Central memory CD8-positive, alpha-beta T cell (primary cell): ENCODE data around the gene BLOC1S2.
"Not testable (repeated sequence)": the region's sequence is repeated elsewhere in the genome, so short reads cannot be mapped to it uniquely, and the experiment has no call there.

Experiments
- ATAC-seq: fragments of 150-1000 bp; cut with Tn5 transposase; replicated peaks from 2 replicates; pipeline ENCODE4 v1.10.0; 2022; ENCODE audit warnings: mild to moderate bottlenecking, moderate FRiP score, moderate number of reproducible peaks; ENCODE audit not compliant: poor library complexity, severe bottlenecking; ENCODE audit errors: extremely low read depth
- DNase-seq, 2 donors: peaks; one replicate each; pipeline ENCODE4 v3.0.0; 2021; ENCODE audit warnings: low spot score in 2 of 2
- H3K27ac Mint-ChIP-seq: one replicate; pipeline ENCODE4 v1.8.0; 2022; ENCODE audit warnings: low read depth, mild to moderate bottlenecking, moderate library complexity, mixed read lengths
- H3K27me3 Mint-ChIP-seq: one replicate; pipeline ENCODE4 v1.8.0; 2022; ENCODE audit warnings: mixed read lengths
- H3K36me3 Mint-ChIP-seq: one replicate; pipeline ENCODE4 v1.8.0; 2022; ENCODE audit warnings: mild to moderate bottlenecking, moderate library complexity, mixed read lengths; ENCODE audit not compliant: insufficient read depth
- H3K4me1 Mint-ChIP-seq: one replicate; pipeline ENCODE4 v1.8.0; 2022; ENCODE audit warnings: mixed read lengths
- H3K4me3 Mint-ChIP-seq: one replicate; pipeline ENCODE4 v1.8.0; 2022; ENCODE audit warnings: mild to moderate bottlenecking, moderate library complexity, mixed read lengths
- H3K9me3 Mint-ChIP-seq: one replicate; pipeline ENCODE4 v1.8.0; 2022; ENCODE audit warnings: mixed read lengths

The BLOC1S2 gene

DNA sequence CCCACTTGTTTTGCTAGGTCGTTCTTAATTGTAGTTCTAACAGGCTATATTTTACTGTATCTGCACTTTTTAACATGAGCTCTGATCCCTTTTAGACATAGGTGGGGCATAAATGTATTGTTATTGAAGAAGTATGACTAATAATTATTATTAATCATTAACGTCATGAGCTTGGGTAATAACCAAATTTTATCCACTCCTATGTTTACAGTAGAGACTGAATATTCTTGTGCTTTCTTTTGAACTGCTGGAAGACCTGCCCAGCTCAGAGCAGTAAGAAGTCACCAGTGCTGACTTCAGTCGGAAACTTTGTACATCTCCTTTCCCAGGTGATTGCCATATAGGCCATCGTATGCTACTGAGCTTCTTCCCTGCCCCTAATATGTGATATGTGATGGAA is 24.8 kb upstream of the BLOC1S2 start:
- DNase-seq (no peak), ATAC-seq (no peak)
- no peaks in the 10 kb centered on the region for H3K9me3 Mint-ChIP-seq
- peaks cover 82% of the 10 kb centered on the region for H3K27me3 Mint-ChIP-seq
- no peak overlapping the region for H3K27ac Mint-ChIP-seq
- H3K4me3 Mint-ChIP-seq = no peak overlapping the region
- peaks cover 2% of the 10 kb centered on the region for H3K36me3 Mint-ChIP-seq
- H3K4me1 Mint-ChIP-seq = no peaks in the 10 kb centered on the region

DNA sequence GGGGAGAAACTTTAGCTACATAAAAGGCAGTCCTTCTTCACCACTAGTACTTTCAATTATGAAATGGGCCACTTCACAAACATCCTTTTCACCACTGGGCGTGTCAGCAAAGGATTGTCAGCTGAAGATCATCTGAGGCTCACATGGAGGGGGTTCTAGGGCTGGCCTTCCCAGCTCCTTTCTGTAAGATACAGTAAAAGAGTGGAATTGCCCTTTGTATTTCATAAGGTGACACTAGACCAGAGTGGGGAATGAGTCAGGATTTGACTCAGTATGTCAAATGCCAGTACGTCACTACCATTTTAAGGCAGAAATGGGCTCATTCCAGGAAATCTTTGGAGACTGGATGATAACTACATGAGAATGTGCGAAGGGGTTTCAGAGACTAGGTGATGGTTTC is 21.2 kb upstream of the BLOC1S2 start:
- no peak for DNase-seq
- Mint-ChIP-seq H3K36me3 (peaks cover 2% of the 10 kb centered on the region), H3K4me3 (no peak overlapping the region), H3K9me3 (no peaks in the 10 kb centered on the region), H3K27me3 (peaks cover 85% of the 10 kb centered on the region), H3K27ac (no peak overlapping the region), H3K4me1 (no peaks in the 10 kb centered on the region)
- ATAC-seq = no peak

DNA sequence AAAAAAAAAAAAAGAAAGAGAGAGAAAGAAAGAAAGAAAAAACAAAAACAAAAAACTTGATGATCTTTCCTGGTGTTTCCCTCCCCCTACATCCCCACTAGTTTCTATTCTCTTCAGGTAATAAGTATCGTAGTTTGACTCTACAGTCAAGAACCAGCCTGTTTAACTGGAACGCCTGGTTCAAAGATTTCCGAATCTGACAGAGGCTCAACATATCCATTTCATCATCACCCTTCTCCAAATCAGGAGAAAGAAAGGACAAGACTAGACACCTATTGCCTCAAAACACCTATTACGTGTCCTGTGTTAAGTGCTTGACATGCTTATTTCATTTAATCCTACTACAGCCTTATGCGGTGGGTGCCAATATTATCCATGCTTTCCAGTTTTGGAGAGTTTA is 20.4 kb upstream of the BLOC1S2 start:
- Mint-ChIP-seq H3K27me3 (peaks cover 85% of the 10 kb centered on the region), H3K9me3 (no peaks in the 10 kb centered on the region), H3K36me3 (peaks cover 2% of the 10 kb centered on the region), H3K4me1 (no peaks in the 10 kb centered on the region), H3K27ac (no peak overlapping the region), H3K4me3 (no peak overlapping the region)
- ATAC-seq (no peak), DNase-seq (no peak)

DNA sequence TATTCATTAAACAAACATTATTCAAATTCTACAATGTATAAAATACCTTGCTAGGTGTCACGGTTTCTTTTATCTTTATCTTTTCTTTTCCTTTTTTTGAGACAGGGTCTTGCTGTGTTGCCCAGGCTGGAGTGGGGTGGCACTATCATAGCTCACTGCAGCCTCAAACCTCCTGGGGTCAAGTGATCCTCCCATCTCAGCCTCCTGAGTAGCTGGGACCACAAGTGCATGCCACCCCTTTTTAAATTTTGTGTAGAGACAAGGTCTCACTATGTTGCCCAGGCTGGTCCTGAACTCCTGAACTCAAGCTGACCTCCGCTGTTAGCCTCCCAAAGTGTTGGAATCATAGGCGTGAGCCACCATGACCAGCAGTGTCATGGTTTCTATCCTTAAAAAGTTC is 17.9 kb upstream of the BLOC1S2 start:
- peaks cover 97% of the 10 kb centered on the region for H3K27me3 Mint-ChIP-seq
- no peaks in the 10 kb centered on the region for H3K4me1 Mint-ChIP-seq
- no peak overlapping the region for H3K27ac Mint-ChIP-seq
- H3K4me3 Mint-ChIP-seq = no peak overlapping the region
- no peak for ATAC-seq
- H3K9me3 Mint-ChIP-seq = no peaks in the 10 kb centered on the region
- no peak for DNase-seq
- peaks cover 2% of the 10 kb centered on the region for H3K36me3 Mint-ChIP-seq

DNA sequence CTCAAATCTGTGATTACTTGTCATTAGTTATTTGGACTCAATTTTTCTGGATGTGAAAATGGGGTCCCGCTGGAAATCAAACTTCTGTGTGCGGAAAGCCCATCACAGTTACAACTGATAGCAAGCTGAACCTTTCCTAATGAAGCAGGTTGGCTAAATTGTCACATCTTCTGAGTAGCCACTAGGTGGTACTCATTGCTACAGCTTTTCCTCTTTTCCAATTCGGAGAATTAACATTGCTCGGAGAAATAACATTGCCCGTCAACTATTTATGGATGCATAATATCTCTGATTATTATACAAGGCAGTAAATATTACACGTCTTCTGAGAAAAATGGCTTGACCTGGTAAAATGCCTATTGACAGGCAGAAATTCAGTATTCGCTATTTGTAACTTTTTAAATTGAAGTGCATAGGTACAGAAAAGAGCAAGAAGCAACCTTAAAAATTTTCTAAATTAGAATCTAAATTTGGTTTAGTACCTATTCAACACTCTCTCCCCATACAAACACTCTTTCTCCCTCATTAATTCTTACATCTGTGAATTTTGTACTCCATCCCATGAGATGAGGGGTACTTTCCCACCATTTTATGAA is 17.3 kb upstream of the BLOC1S2 start:
- peaks cover 2% of the 10 kb centered on the region for H3K36me3 Mint-ChIP-seq
- peaks cover 98% of the 10 kb centered on the region for H3K27me3 Mint-ChIP-seq
- no peak for DNase-seq
- ATAC-seq = no peak
- no peaks in the 10 kb centered on the region for H3K4me1 Mint-ChIP-seq
- H3K27ac Mint-ChIP-seq = no peak overlapping the region
- H3K9me3 Mint-ChIP-seq = no peaks in the 10 kb centered on the region
- no peak overlapping the region for H3K4me3 Mint-ChIP-seq

DNA sequence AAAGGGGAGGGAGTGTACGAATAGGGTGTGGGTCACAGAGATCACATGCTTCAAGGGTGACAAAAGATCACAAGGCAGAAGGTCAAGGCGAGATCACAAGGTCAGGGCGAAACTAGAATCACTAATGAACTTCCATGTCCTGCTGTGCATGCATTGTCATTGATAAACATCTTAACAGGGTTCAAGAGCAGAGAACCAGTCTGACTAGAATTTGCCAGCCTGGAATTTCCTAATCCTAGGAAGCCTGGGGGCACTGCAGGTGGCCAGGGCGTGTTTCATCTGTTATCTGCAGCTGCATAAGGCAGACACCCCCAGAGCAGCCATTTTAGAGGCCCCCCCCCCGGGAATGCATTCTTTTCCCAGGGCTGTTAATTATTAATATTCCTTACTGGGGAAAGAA is 14.6 kb upstream of the BLOC1S2 start:
- ATAC-seq, H3K27ac Mint-ChIP-seq, H3K4me1 Mint-ChIP-seq, DNase-seq, H3K9me3 Mint-ChIP-seq, H3K36me3 Mint-ChIP-seq, H3K4me3 Mint-ChIP-seq: not testable (repeated sequence)
- peaks cover 82% of the 10 kb centered on the region for H3K27me3 Mint-ChIP-seq

DNA sequence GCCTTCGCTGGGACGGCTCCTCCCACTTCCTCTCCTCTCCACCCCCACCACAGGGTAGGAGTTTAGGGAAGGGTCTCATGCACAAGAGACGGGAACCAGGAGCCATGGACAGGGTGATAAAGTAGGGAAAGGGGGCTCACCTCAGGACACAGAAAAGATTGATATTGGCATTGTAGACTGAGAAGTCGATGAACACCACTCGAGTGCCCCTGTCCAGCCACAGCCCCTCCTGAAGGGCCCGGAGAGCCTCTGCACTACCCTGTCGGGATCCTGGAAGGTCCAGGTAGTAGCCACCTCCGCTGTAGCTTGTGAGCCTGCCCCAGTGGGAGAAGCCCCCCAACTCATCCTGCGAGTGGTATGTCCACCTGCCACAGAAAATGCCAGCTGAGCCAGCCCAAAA is 10.8 kb upstream of the BLOC1S2 start:
- Mint-ChIP-seq H3K36me3 (no peaks in the 10 kb centered on the region), H3K4me3 (no peak overlapping the region), H3K4me1 (no peaks in the 10 kb centered on the region), H3K27ac (no peak overlapping the region), H3K27me3 (peaks cover 65% of the 10 kb centered on the region), H3K9me3 (no peaks in the 10 kb centered on the region)
- no peak for ATAC-seq
- no peak for DNase-seq

DNA sequence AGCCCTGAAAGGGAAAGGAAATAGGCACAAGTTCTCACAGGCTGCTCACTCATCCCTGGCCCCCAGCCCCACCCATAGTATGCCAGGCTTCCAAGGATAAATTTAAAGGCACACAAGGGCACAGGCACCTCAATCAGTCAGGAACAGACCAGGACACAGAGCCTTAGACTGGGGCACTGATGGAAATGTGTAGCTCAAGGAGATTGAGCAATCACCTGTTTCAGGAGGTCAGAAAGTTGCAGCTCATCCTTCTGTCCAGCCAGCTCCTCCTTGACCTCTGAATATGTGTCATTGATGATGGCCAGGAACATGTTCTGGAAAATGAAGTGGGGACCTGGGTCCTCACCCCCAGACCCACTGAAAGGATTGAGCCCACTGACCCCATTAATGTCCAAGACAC is 6.6 kb upstream of the BLOC1S2 start:
- H3K9me3 Mint-ChIP-seq = no peaks in the 10 kb centered on the region
- H3K27ac Mint-ChIP-seq = no peak overlapping the region
- H3K4me3 Mint-ChIP-seq = no peak overlapping the region
- H3K4me1 Mint-ChIP-seq = no peaks in the 10 kb centered on the region
- ATAC-seq = no peak
- peaks cover 33% of the 10 kb centered on the region for H3K27me3 Mint-ChIP-seq
- no peak for DNase-seq
- no peaks in the 10 kb centered on the region for H3K36me3 Mint-ChIP-seq

DNA sequence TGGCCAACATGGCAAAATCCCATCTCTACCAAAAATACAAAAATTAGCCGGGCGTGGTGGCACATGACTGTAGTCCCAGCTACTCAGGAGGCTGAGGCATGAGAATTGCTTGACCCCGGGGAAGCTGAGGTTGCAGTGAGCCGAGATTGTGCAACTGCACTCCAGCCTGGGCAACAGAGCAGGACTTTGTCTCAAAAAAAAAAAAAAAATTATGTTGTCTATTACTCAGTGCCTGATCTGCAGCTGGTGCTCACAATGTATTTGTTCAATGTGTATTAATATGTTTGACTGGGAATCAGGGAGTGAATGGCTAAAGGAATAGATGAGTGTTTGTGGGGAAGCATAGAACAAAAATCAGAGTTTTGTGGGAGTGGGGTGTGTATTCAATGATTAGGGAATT is 5.8 kb upstream of the BLOC1S2 start:
- H3K27ac Mint-ChIP-seq, H3K9me3 Mint-ChIP-seq: not testable (repeated sequence)

DNA sequence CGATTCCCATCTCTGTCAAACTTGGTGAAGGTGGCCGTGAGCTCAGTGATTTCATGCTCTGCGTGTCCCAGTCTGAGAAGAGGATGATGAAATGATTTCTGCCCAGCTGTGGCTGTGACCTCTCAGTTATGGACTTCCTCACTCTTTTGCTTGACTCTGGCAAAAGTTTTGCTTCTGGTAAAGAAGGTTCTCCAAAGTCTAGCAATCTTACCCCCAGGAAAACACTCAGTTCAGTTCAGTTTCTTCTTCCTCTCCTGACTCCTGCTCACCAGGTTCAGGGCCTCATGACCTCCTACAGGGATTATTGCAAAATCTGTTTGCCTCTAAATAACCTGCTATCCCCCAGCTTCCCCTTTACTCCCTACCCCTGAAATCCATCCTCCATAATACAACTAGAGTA is 4.9 kb upstream of the BLOC1S2 start:
- Mint-ChIP-seq H3K27ac (no peak overlapping the region), H3K4me1 (peaks cover 10% of the 10 kb centered on the region), H3K9me3 (no peaks in the 10 kb centered on the region), H3K4me3 (no peak overlapping the region), H3K36me3 (peaks cover 11% of the 10 kb centered on the region), H3K27me3 (peaks cover 24% of the 10 kb centered on the region)
- DNase-seq (no peak), ATAC-seq (no peak)

More for the DNA sequence above, 5.8 kb upstream of the BLOC1S2 start:
- not testable (repeated sequence) for ATAC-seq, H3K4me1 Mint-ChIP-seq, H3K4me3 Mint-ChIP-seq, DNase-seq, H3K36me3 Mint-ChIP-seq
- H3K27me3 Mint-ChIP-seq = peaks cover 33% of the 10 kb centered on the region

DNA sequence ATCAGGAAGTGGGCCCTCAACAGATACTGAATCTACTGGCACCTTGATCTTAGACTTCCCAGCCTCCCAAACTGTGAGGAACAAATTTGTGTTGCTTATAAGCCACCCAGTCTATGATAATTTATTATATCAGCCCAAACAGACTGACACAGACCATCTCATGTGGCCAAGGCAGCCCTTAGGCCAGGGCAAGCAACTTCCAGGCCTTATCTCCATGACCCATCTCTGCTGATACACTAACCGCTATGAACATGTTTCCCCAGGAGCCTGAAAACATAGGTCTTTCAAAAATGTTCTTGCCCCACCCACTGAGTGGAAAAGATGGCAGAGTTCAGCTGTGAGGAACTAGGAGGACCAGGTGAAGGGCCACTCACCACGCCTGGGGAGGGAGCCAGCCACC is 3.2 kb upstream of the BLOC1S2 start:
- DNase-seq (no peak), ATAC-seq (no peak)
- no peaks in the 10 kb centered on the region for H3K9me3 Mint-ChIP-seq
- H3K27me3 Mint-ChIP-seq = peaks cover 8% of the 10 kb centered on the region
- peaks cover 20% of the 10 kb centered on the region for H3K36me3 Mint-ChIP-seq
- H3K4me3 Mint-ChIP-seq = no peak overlapping the region
- H3K27ac Mint-ChIP-seq = peak overlapping the region; percentile 54
- peaks cover 20% of the 10 kb centered on the region for H3K4me1 Mint-ChIP-seq

DNA sequence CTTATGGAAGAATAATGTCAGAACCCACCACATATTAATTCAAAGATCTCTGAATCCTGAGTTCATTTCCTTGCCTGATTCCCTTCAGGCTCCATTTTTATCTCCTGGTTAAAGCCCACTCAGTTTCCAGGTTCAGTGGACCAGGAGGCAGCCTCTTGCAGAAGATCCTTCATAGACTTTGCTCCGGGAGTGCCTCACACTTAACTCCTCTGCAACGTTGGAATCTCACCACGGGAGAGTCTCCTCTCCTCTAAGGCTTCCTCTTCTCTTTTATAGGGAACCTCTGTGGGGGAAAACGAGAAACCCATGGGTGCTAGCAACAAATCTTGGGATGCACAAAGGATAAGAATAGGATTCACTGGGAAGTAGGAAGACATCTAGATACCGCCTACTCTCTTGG is 1.7 kb upstream of the BLOC1S2 start:
- ATAC-seq (no peak), DNase-seq (no peak)
- Mint-ChIP-seq H3K36me3 (peaks cover 20% of the 10 kb centered on the region), H3K4me3 (peak overlapping the region; percentile 95), H3K9me3 (no peaks in the 10 kb centered on the region), H3K4me1 (peaks cover 20% of the 10 kb centered on the region), H3K27ac (peak overlapping the region; percentile 92), H3K27me3 (no peaks in the 10 kb centered on the region)

DNA sequence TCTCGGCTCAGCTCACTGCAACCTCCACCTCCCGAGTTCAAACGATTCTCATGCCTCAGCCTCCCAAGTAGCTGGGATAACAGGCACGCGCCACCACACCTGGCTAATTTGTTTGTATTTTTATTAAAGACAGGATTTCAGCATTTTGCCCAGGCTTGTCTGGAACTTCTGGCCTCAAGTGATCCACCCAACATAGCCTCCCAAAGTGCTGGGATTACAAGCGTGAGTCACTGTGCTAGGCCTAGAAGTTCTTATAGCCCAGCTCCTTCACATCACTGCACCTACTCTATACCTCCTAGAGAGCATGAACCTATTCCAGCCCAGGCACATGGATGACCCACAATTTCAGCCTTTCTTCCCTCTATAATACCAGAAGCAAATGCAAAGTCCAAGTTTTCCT is 1.3 kb upstream of the BLOC1S2 start:
- Mint-ChIP-seq H3K4me3 (peak overlapping the region; percentile 95), H3K27ac (peak overlapping the region; percentile 92), H3K9me3 (no peaks in the 10 kb centered on the region), H3K36me3 (peaks cover 20% of the 10 kb centered on the region), H3K27me3 (no peaks in the 10 kb centered on the region), H3K4me1 (peaks cover 20% of the 10 kb centered on the region)
- ATAC-seq = no peak
- DNase-seq = no peak

DNA sequence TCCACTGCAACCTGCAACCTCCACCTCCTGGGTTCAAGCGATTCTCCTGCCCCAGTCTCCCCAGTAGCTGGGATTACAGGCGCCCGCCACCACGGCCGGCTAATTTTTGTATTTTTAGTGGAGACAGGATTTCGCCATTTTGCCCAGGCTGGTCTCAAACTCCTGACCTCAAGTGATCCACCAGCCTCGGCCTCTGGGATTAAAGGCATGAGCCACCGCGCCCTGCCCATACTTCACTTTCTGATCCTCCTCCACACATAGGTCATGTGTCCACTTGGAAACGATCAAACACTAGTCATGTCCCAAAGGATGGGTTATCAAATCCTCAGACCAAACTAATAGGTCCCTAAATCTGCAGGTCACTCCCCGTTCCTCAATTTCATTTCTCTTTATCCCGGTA is 1.2 kb downstream of the BLOC1S2 start:
- not testable (repeated sequence) for ATAC-seq, H3K27me3 Mint-ChIP-seq, DNase-seq, H3K9me3 Mint-ChIP-seq
- peaks cover 20% of the 10 kb centered on the region for H3K4me1 Mint-ChIP-seq
- H3K4me3 Mint-ChIP-seq = peak overlapping the region; percentile 95
- H3K36me3 Mint-ChIP-seq = peaks cover 24% of the 10 kb centered on the region
- H3K27ac Mint-ChIP-seq = peak overlapping the region; percentile 92
